H1 (cell line): Measurements from ENCODE around the gene TFAP2B. TPM values are rescaled to one million over a fixed set of nuclear protein-coding genes. Genes with fewer than 3 reads are reported as not detected.

ENCODE experiments used
- CREB1 ChIP-seq: IDR thresholded peaks from 2 replicates; pipeline ENCODE4 v1.6.1; 2012; ENCODE audit warnings: inconsistent platforms
- JUND ChIP-seq: IDR thresholded peaks from 2 replicates; pipeline ENCODE4 v1.6.1; 2011; ENCODE audit warnings: mild to moderate bottlenecking, improper control_type of control experiment, low read length
- polyA plus RNA-seq, 7 experiments: library from polyadenylated mRNA; depleted of rRNA in 3 of 7; stranded (reverse) in 5 of 7; unstranded in 2 of 7; fragments of >200 nt in 5 of 7; fragments of 200-250 nt in 2 of 7; gene quantifications; 1 replicate in 5 of 7; 2 replicates in 1 of 7; 4 replicates in 1 of 7; pipeline versions ENCODE4 v1.2.1 to v1.2.3, GENCODE V29; 2011 to 2013; ENCODE audit warnings: missing spikeins in 2 of 7, mixed read lengths in 2 of 7
- total RNA-seq: library from RNA; stranded (reverse); fragmentation: NEBNext Ultra II Directional; extraction: Animal tissue kit (Norgen Biotek cat#: 25700); gene quantifications from 2 replicates; pipeline ENCODE4 v1.2.1, GENCODE V29; 2021

Gene TFAP2B
- total and polyA plus RNA-seq, 2 of the 8 experiments (the other 6 are each of a cell fraction or from before 2014, with no cell fraction given) = not detected

- TF ChIP-seq JUND = no peak
- TF ChIP-seq CREB1 = no peak
These were observed 54.5 kb downstream of the TFAP2B start (continued) for GRCh38 chr6:50873167-50873566.
